NB4 (cell line): ENCODE measurements around the gene EEF1AKMT2.
"Not testable (repeated sequence)": the region's sequence is repeated elsewhere in the genome, so short reads cannot be mapped to it uniquely, and the experiment has no call there.

Source experiments
- DNase-seq: peaks from one replicate; pipeline ENCODE4 v3.0.0; 2010; ENCODE audit warnings: low read depth
- H3K4me3 ChIP-seq: one replicate; pipeline ENCODE4 v1.5.1; 2011; ENCODE audit warnings: mild to moderate bottlenecking, low read depth, low read length, moderate library complexity
- CTCF ChIP-seq: IDR thresholded peaks from one replicate; pipeline ENCODE4 v1.5.1; 2012; ENCODE audit warnings: low read depth, low read length
- MAX ChIP-seq: IDR thresholded peaks from 2 replicates; pipeline ENCODE4 v1.6.1; 2011; ENCODE audit warnings: low read depth, low read length
- MYC ChIP-seq: IDR thresholded peaks from 2 replicates; pipeline ENCODE4 v1.6.1; 2011; ENCODE audit warnings: low read depth, low read length
- POLR2A ChIP-seq: IDR thresholded peaks from 2 replicates; pipeline ENCODE4 v1.6.1; 2011; ENCODE audit warnings: mild to moderate bottlenecking; ENCODE audit not compliant: insufficient read length; ENCODE audit errors: extremely low read depth

The EEF1AKMT2 gene

GRCh38 chr10:124827474-124827873 lies 35.8 kb upstream of the EEF1AKMT2 start:
- TF ChIP-seq CTCF: peak; percentile 39
- no peak for TF ChIP-seq MYC
- DNase-seq: peak; percentile 42
- H3K4me3 ChIP-seq: no peak overlapping the region

- no peak for DNase-seq
- no peak overlapping the region for H3K4me3 ChIP-seq
- TF ChIP-seq MYC (no peak), POLR2A (no peak), CTCF (no peak), MAX (no peak)
These were observed 34.6 kb upstream of the EEF1AKMT2 start for GRCh38 chr10:124826262-124826661.

- TF ChIP-seq MAX (no peak), MYC (no peak), CTCF (no peak), POLR2A (no peak)
- DNase-seq: no peak
- no peak overlapping the region for H3K4me3 ChIP-seq
These were observed 34.0 kb upstream of the EEF1AKMT2 start for GRCh38 chr10:124825702-124826101.

- not testable (repeated sequence) for H3K4me3 ChIP-seq, DNase-seq
These were observed 33.2 kb upstream of the EEF1AKMT2 start for GRCh38 chr10:124824932-124825331.

GRCh38 chr10:124824507-124824906 lies 32.8 kb upstream of the EEF1AKMT2 start:
- no peak for TF ChIP-seq MYC
- TF ChIP-seq CTCF: no peak
- no peak for TF ChIP-seq MAX
- no peak for TF ChIP-seq POLR2A
- DNase-seq: no peak
- no peak overlapping the region for H3K4me3 ChIP-seq

GRCh38 chr10:124821520-124821919 lies 29.8 kb upstream of the EEF1AKMT2 start:
- no peak overlapping the region for H3K4me3 ChIP-seq
- TF ChIP-seq CTCF: no peak
- TF ChIP-seq MAX: no peak
- DNase-seq: no peak
